BLaER1 treated with 17β-estradiol and CSF1 and Interleukin-3, amounts not matched to agents 10 nM and 100 nM (cell line): ENCODE measurements around the gene SBF1.

Source experiments
- H3K27ac ChIP-seq, 11 experiments: shearing (Covaris generic); formaldehyde crosslinking; 2 replicates each; pipeline ENCODE4 v1.8.1; 2022
- H3K27me3 ChIP-seq, 11 experiments: shearing (Covaris generic); formaldehyde crosslinking; 2 replicates each; pipeline ENCODE4 v1.8.1; 2022
- H3K36me3 ChIP-seq, 11 experiments: shearing (Covaris generic); formaldehyde crosslinking; 2 replicates each; pipeline ENCODE4 v1.8.1; 2022
- H3K4me1 ChIP-seq, 10 experiments: shearing (Covaris generic); formaldehyde crosslinking; 2 replicates each; pipeline ENCODE4 v1.8.1; 2022
- H3K4me2 ChIP-seq, 11 experiments: shearing (Covaris generic); formaldehyde crosslinking; 2 replicates each; pipeline ENCODE4 v1.8.1; 2022
- H3K4me3 ChIP-seq, 10 experiments: shearing (Covaris generic); formaldehyde crosslinking; 2 replicates each; pipeline ENCODE4 v1.8.1; 2022
- H3K9ac ChIP-seq, 11 experiments: shearing (Covaris generic); formaldehyde crosslinking; 2 replicates each; pipeline ENCODE4 v1.8.1; 2022
- H3K9me3 ChIP-seq, 11 experiments: shearing (Covaris generic); formaldehyde crosslinking; replicated peaks in 1 of 11; 2 replicates each; pipeline ENCODE4 v1.8.1; 2022
- H4K20me1 ChIP-seq, 11 experiments: shearing (Covaris generic); formaldehyde crosslinking; 2 replicates each; pipeline ENCODE4 v1.8.1; 2022
- Cebpa-rat ChIP-seq, 11 experiments: shearing (Covaris generic); IDR thresholded peaks; 2 replicates each; pipeline ENCODE4 v1.8.1; 2022

Gene SBF1

GRCh38 chr22:50508897-50509296 is 34.1 kb upstream of the SBF1 start:
- H3K36me3 ChIP-seq = peaks cover 16 to 60% (median 39%) of the 10 kb centered on the region in 11 experiments
- peak overlapping the region; percentile 81 to 99 (median 92) for H3K4me2 ChIP-seq
- no peaks in the 10 kb centered on the region for H3K9me3 ChIP-seq
- peak overlapping the region; percentile 60 to 80 (median 70) for H3K4me3 ChIP-seq
- peak overlapping the region; percentile 75 to 91 (median 86) for H3K9ac ChIP-seq
- H4K20me1 ChIP-seq = peaks cover 0 to 72% (median 54%) of the 10 kb centered on the region in 11 experiments; a peak in 20 of 22 replicates
- no peak for TF ChIP-seq Cebpa-rat (IDR thresholded peaks at IDR 0.05)
- peak overlapping the region in 10 of 11 experiments; percentile 61 to 88 (median 83); a peak in 18 of 22 replicates for H3K27ac ChIP-seq
- peaks cover 35 to 48% (median 44%) of the 10 kb centered on the region in 10 experiments for H3K4me1 ChIP-seq
- H3K27me3 ChIP-seq = no peaks in the 10 kb centered on the region

- Histone ChIP-seq H3K4me3 (peak within 1 kb of the TSS; percentile 81 to 97 (median 92)), H4K20me1 (peaks cover 0 to 65% (median 47%) of the 10 kb centered on the region in 11 experiments; a peak in 20 of 22 replicates), H3K4me2 (peak within 1 kb of the TSS; percentile 94 to 100 (median 99)), H3K36me3 (peaks cover 17 to 56% (median 36%) of the 10 kb centered on the region in 11 experiments), H3K9ac (peak within 1 kb of the TSS; percentile 81 to 92 (median 89)), H3K27me3 (no peaks in the 10 kb centered on the region), H3K27ac (peak within 1 kb of the TSS; percentile 70 to 88 (median 86)), H3K9me3 (no peaks in the 10 kb centered on the region), H3K4me1 (peaks cover 35 to 48% (median 44%) of the 10 kb centered on the region in 10 experiments)
- no peak for TF ChIP-seq Cebpa-rat (IDR thresholded peaks at IDR 0.05)
Observed at GRCh38 chr22:50507991-50508884, 33.4 kb upstream of the SBF1 start, which contains the start of gene NCAPH2. NCAPH2 (plus strand) TSS chr22:50508224; CDS start chr22:50508338, 114 bp downstream.

GRCh38 chr22:50507421-50507990 is 32.7 kb upstream of the SBF1 start, which contains the start of gene LMF2:
LMF2 (minus strand) TSS chr22:50507702; CDS start chr22:50507675, 27 bp downstream.
- Histone ChIP-seq H3K27me3 (no peaks in the 10 kb centered on the region), H3K36me3 (peaks cover 24 to 56% (median 39%) of the 10 kb centered on the region in 11 experiments), H3K9ac (peak within 1 kb of the TSS; percentile 81 to 92 (median 89)), H3K4me1 (peaks cover 35 to 48% (median 45%) of the 10 kb centered on the region in 10 experiments), H3K27ac (peak within 1 kb of the TSS; percentile 70 to 88 (median 86)), H4K20me1 (peaks cover 0 to 64% (median 45%) of the 10 kb centered on the region in 11 experiments; a peak in 20 of 22 replicates), H3K4me2 (peak within 1 kb of the TSS; percentile 94 to 100 (median 99)), H3K4me3 (peak within 1 kb of the TSS; percentile 81 to 97 (median 92)), H3K9me3 (no peaks in the 10 kb centered on the region)
- TF ChIP-seq Cebpa-rat (IDR thresholded peaks at IDR 0.05) = no peak

GRCh38 chr22:50506611-50507420 is 32.0 kb upstream of the SBF1 start:
- Histone ChIP-seq H3K27me3 (no peaks in the 10 kb centered on the region), H3K4me1 (peaks cover 35 to 49% (median 45%) of the 10 kb centered on the region in 10 experiments), H3K27ac (peak overlapping the region; percentile 70 to 86 (median 79)), H3K4me2 (peak overlapping the region; percentile 85 to 100 (median 99)), H3K9ac (peak overlapping the region; percentile 81 to 92 (median 89)), H4K20me1 (peaks cover 0 to 64% (median 44%) of the 10 kb centered on the region in 11 experiments; a peak in 20 of 22 replicates), H3K36me3 (peaks cover 27 to 56% (median 43%) of the 10 kb centered on the region in 11 experiments), H3K9me3 (no peaks in the 10 kb centered on the region), H3K4me3 (peak overlapping the region; percentile 81 to 97 (median 92))
- TF ChIP-seq Cebpa-rat (IDR thresholded peaks at IDR 0.05) = no peak

DNA sequence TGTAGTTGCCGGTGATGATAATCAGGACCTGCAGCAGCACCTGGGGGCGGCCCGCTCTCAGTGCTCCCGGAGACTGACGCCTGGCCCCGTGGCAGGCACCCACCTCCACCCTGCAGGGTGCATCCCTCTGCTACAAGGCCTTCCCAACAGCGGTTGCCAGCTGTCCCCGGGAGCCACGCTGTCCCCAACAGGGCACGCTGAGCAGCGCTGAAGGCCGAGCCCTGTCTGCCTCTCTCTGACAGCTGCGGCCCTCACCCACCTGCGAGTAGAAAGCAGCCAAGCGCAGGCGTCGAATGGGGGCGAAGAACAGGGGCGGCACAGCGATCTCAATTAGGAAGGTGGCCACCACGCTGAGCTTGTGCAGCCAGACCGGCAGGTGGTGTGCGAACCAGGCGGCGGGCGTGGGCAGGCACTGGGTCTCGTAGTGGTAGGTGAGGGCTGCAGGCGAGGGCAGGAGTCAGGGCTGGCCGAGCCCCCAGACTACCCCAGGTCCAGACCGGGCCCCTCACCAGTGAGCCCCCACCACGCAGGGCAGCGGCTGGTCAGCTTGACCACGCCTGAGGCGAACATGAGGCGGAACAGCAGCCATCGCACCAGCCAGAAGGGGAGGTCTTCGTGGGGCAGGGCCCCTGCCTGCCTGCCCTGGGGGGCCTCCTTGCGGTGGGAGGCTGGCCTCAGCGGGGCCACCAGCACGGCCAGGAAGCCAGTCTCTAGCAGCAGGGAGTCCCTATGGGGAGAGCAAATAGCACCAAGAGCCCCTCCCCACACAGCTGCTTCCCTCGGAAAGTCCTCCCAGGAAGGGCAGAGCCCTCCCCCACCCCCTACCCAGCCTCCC is 31.2 kb upstream of the SBF1 start:
- H3K27ac ChIP-seq = peak overlapping the region in 10 of 11 experiments; percentile 22 to 86 (median 80); a peak in 15 of 22 replicates
- H3K4me2 ChIP-seq = peak overlapping the region; percentile 85 to 100 (median 99)
- peaks cover 0 to 62% (median 43%) of the 10 kb centered on the region in 11 experiments; a peak in 20 of 22 replicates for H4K20me1 ChIP-seq
- TF ChIP-seq Cebpa-rat (IDR thresholded peaks at IDR 0.05) = no peak
- peaks cover 35 to 49% (median 45%) of the 10 kb centered on the region in 10 experiments for H3K4me1 ChIP-seq
- H3K9me3 ChIP-seq = no peaks in the 10 kb centered on the region
- peak overlapping the region; percentile 81 to 97 (median 92) for H3K4me3 ChIP-seq
- H3K9ac ChIP-seq = peak overlapping the region; percentile 81 to 92 (median 89); a peak in 21 of 22 replicates
- H3K36me3 ChIP-seq = peaks cover 25 to 51% (median 41%) of the 10 kb centered on the region in 11 experiments
- H3K27me3 ChIP-seq = no peaks in the 10 kb centered on the region

DNA sequence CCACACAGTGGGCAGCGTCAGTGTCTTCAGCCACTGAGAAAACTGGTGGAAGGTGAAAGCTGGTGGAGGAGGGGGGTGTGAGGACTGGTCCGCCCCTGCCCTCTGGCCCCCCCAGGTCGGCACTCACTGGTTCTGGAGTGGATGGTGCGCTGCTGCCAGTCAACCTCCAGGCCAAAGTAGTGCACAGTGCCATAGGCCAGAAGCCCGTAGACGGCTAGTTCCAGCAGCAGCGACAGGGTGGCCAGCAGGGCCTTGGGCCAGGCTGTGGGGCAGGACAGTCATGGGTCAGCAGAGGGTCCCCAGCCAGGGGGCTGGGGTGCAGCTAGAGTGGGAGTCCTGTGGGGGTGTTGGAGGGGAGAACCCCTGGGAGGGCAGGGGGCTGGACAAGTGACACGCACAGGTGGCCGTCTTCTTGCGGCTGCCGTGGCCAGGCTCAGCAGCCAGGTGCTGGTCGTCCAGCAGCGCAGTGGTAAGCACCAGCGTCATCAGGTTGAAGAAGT is 30.5 kb upstream of the SBF1 start:
- peak overlapping the region in 10 of 11 experiments; percentile 10 to 92 (median 89); a peak in 14 of 22 replicates for H3K9ac ChIP-seq
- H3K27me3 ChIP-seq = no peaks in the 10 kb centered on the region
- peak overlapping the region in 3 of 11 experiments; percentile 79 to 86 (median 84); a peak in 3 of 22 replicates for H3K27ac ChIP-seq
- H3K36me3 ChIP-seq = peaks cover 21 to 45% (median 35%) of the 10 kb centered on the region in 11 experiments
- H3K4me1 ChIP-seq = peaks cover 35 to 49% (median 44%) of the 10 kb centered on the region in 10 experiments
- no peaks in the 10 kb centered on the region for H3K9me3 ChIP-seq
- H3K4me3 ChIP-seq = peak overlapping the region in 4 of 10 experiments; percentile 83 to 97 (median 94); a peak in 3 of 20 replicates
- peak overlapping the region; percentile 85 to 100 (median 99); a peak in 20 of 22 replicates for H3K4me2 ChIP-seq
- H4K20me1 ChIP-seq = peaks cover 0 to 56% (median 41%) of the 10 kb centered on the region in 11 experiments; a peak in 20 of 22 replicates
- TF ChIP-seq Cebpa-rat (IDR thresholded peaks at IDR 0.05) = no peak
